A172 (cell line): ENCODE measurements around the gene NPAS3. TPM values are rescaled to one million over a fixed set of nuclear protein-coding genes. Genes with fewer than 3 reads are reported as not detected.

Experiments used
- DNase-seq: peaks from one replicate; pipeline ENCODE4 v3.0.0-alpha.2; 2015; ENCODE audit warnings: low spot score
- total RNA-seq: library from RNA; depleted of rRNA; stranded (reverse); fragments of >200 nt; shearing (Covaris generic); gene quantifications from 2 replicates; pipeline ENCODE4 v1.2.3, GENCODE V29; 2014

Gene NPAS3
- total RNA-seq, 1 experiment from 2014 or later, result 0.41 TPM

GRCh38 chr14:33792720-33793368 lies 854.2 kb downstream of the NPAS3 start:
- DNase-seq, result peak; percentile 48

DNA sequence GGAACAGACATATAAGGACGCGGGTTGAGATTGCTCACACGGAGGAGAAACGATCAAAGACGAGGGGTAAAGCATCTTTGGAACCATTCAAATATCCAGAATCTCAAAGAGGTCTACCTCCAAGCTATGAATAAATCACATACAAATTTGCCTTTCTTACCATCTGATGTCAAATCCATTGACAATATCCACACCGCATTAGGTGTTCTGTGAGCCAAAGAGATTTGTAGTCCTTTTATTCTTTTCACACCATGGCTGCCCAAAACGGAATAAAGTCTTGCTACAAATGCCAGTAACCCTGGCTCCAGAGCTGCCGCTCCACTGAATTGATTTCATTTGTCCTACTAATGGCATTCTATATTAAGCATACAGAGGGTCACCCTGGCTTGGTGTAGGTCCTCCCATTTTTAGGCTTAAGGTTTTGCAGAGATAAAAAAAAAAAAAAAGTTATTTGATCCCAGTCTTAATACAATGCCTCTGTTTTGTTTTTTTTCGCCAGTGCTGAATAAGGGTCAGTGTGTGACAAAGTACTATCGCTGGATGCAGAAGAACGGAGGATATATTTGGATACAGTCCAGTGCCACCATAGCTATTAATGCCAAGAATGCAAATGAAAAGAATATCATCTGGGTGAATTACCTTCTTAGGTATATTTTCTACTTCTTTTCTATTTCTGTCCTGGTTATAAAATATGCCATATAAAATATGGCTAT lies 854.9 kb downstream of the NPAS3 start:
- DNase-seq, result no peak

DNA sequence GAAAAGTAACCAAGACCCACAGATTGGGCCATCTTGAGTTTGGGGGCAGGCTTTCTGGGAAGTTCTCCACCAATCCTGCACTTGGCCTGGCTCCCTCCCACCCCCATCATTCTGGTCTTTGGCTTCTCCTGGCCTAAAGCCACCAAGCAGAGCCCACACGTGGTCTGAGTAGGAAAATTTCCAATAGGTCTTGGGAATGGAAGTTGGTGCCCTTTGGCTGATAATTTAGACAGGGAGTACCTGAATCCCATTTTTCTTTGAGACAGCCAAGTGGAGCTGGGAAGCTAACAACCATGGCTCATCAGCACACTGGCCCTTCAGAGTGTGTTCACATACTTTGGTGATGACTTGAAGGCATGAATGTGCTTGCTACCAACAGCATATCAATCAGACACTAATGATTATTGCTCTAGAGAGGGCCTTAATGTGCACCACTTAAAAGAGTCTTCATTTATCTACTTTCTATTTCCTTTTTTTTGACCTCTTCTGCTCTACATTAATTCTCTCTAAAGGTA lies 856.2 kb downstream of the NPAS3 start:
- no peak for DNase-seq

- no peak for DNase-seq
These were observed 857.7 kb downstream of the NPAS3 start for GRCh38 chr14:33796356-33796755.

DNA sequence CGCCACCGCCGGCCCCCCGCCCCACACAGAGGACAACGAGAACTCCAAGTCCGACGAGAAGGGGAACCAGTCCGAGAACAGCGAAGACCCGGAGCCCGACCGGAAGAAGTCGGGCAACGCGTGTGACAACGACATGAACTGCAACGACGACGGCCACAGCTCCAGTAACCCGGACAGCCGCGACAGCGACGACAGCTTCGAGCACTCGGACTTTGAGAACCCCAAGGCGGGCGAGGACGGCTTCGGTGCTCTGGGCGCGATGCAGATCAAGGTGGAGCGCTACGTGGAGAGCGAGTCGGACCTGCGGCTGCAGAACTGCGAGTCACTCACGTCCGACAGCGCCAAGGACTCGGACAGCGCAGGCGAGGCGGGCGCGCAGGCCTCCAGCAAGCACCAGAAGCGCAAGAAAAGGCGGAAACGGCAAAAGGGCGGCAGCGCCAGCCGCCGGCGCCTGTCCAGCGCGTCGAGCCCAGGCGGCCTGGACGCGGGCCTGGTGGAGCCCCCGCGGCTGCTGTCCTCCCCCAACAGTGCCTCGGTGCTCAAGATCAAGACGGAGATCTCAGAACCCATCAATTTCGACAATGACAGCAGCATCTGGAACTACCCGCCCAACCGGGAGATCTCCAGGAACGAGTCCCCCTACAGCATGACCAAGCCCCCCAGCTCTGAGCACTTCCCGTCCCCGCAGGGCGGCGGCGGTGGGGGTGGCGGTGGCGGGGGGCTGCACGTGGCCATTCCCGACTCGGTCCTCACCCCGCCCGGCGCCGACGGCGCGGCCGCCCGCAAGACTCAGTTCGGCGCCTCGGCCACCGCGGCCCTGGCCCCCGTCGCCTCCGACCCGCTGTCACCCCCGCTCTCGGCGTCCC lies 861.3 kb downstream of the NPAS3 start:
- DNase-seq, result no peak

DNA sequence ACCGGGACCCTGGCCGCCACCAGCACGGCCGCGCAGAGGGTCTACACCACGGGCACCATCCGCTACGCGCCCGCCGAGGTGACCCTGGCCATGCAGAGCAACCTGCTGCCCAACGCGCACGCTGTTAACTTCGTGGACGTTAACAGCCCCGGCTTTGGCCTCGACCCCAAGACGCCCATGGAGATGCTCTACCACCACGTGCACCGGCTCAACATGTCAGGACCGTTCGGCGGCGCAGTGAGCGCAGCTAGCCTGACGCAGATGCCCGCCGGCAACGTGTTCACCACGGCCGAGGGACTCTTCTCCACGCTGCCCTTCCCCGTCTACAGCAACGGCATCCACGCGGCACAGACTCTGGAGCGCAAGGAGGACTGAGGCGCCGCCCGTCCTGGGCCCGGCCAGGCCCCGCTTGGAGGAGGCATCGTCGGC lies 862.1 kb downstream of the NPAS3 start:
- DNase-seq, result no peak

DNA sequence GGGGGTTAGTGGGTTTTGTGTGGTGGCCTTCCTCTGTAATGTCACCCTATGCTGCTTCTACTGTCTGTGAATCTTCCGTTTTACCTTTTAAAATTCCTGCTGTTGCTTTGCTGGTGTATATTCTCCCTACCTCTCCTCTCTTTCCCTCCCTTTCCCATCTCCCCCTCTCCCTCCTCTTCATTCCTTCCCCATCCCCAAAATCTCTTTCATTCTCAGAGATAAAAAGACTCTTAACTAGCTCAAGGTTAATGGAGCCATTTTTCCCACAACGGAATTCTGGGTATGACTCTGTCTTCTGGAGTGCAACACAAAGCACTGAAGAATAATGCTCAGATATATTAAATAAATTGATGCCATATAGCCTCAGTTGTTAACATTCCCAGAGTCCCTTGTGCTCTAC lies 864.1 kb downstream of the NPAS3 start:
- DNase-seq, result no peak

DNA sequence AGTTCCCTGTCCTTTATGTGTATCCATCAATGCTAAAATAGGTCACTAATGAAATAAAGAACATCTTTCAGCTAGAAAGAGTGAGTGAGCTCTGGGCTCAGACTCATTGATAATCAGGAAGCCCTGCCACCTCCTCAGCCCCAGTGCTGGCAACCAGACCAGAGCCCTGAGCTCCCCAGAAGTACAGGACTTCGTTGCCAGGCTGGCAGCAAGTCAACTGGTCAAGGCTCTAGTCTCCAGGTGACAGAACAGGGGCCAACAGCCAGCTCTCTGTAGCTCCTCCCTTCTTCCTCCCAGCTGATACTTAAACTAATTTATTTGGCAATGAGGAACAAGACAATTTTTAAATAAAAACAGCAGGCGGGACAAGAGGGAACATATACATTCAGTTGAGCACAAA lies 866.9 kb downstream of the NPAS3 start:
- no peak for DNase-seq

GRCh38 chr14:33806905-33807304 lies 868.2 kb downstream of the NPAS3 start:
- DNase-seq, result no peak

- DNase-seq, result no peak
These were observed 869.5 kb downstream of the NPAS3 start for GRCh38 chr14:33808187-33808586.

DNA sequence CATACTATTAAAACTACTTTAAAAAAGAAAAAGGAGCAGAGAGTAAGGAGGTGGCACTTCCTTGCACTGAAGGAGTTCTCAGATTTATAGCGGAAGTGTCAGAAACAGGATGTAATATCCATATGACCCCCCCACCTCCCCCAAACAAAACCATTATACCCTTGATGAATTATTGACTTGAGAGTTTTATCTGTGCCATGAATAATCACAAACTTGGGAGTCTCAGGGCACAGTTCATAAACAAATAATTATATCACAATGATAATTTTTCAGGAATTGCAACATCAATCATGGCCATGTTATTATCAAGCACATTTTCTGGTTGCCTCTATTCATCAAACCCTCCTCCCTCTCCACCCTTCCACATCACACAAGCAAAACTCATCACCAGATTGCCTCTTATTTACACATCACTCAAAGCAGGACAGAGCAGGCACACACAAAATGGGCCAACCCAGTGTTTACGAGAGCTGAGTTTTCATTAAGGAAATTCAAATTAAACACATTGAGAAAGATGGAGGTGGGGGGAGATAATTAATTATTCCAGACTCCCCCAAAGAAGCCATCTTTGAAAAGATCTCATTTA lies 870.8 kb downstream of the NPAS3 start:
- no peak for DNase-seq

GRCh38 chr14:33810308-33810707 lies 871.6 kb downstream of the NPAS3 start:
- no peak for DNase-seq

GRCh38 chr14:33811721-33812120 lies 873.0 kb downstream of the NPAS3 start:
- no peak for DNase-seq

GRCh38 chr14:33812181-33812580 lies 873.5 kb downstream of the NPAS3 start:
- DNase-seq, result no peak

GRCh38 chr14:33812601-33813000 lies 873.9 kb downstream of the NPAS3 start:
- no peak for DNase-seq

DNA sequence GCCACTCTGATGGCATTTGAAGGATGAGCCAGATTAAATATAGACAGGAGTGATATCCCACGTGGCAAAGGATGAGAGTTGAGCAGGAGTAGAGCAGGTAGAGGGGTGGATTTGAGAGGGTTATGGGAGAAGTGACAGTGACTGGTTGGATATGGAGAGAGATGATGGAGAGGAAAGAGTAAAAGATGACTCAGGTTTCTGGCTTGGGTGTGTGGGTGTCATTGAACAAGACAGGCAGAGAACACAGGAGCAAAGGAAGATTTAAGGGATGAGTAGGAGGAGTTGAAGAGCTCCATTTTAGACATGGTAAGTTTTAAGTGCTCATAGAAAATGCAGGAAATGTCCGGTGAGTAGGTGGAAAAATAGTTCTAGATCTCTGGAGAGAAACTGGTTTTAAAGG lies 875.3 kb downstream of the NPAS3 start:
- no peak for DNase-seq

- DNase-seq, result no peak
These were observed 895.2 kb downstream of the NPAS3 start for GRCh38 chr14:33833706-33834465.

- no peak for DNase-seq
These were observed 896.0 kb downstream of the NPAS3 start for GRCh38 chr14:33834466-33835260.

GRCh38 chr14:33835261-33835655 lies 896.6 kb downstream of the NPAS3 start:
- DNase-seq, result no peak

- no peak for DNase-seq
These were observed 897.0 kb downstream of the NPAS3 start for GRCh38 chr14:33835677-33836076.
